ENCODE results near the gene NTM. TPM values are rescaled to one million over a fixed set of nuclear protein-coding genes. Genes with fewer than 3 reads are reported as not detected.

The NTM gene
- total RNA-seq, 6 donors from 2014 or later = 4.1 to 151 (median 115) TPM

GRCh38 chr11:131934006-131934405, 563.6 kb downstream of the NTM start:
- Histone ChIP-seq H3K4me3 (no peak overlapping the region), H3K27me3 (no peaks in the 10 kb centered on the region), H3K9me3 (no peaks in the 10 kb centered on the region), H3K36me3 (no peaks in the 10 kb centered on the region), H3K4me1 (no peaks in the 10 kb centered on the region), H3K27ac (no peak overlapping the region)
- TF ChIP-seq POLR2A (IDR thresholded peaks at IDR 0.05) = no peak
- TF ChIP-seq POLR2AphosphoS5 (IDR thresholded peaks at IDR 0.05) = no peak
- 71 to 78% methylated on average over 4 of the region's 4 CpGs for WGBS, 2 donors
- DNase-seq (no peak), ATAC-seq (ENCODE audit: low FRiP score in 2 of 2) (no peak)

- Histone ChIP-seq H3K27me3 (no peaks in the 10 kb centered on the region), H3K27ac (no peak overlapping the region), H3K36me3 (no peaks in the 10 kb centered on the region), H3K4me3 (no peak overlapping the region), H3K9me3 (no peaks in the 10 kb centered on the region), H3K4me1 (no peaks in the 10 kb centered on the region)
- ATAC-seq (ENCODE audit: low FRiP score in 2 of 2) = peak in 1 of 2 donors; percentile 57
- DNase-seq = peak in 1 of 2 donors; percentile 25
- WGBS, 2 donors = 63 to 76% methylated on average over 6 of the region's 6 CpGs
- TF ChIP-seq POLR2AphosphoS5 (IDR thresholded peaks at IDR 0.05) (no peak), POLR2A (IDR thresholded peaks at IDR 0.05) (no peak), EP300 (IDR thresholded peaks at IDR 0.05) (no peak), CTCF (IDR thresholded peaks at IDR 0.05) (no peak)
These were observed 567.9 kb downstream of the NTM start for GRCh38 chr11:131938351-131938751.

GRCh38 chr11:131940126-131940525, 569.7 kb downstream of the NTM start:
- H3K27ac ChIP-seq = no peak overlapping the region
- TF ChIP-seq POLR2A (IDR thresholded peaks at IDR 0.05) (no peak), POLR2AphosphoS5 (IDR thresholded peaks at IDR 0.05) (no peak), CTCF (IDR thresholded peaks at IDR 0.05) (no peak), EP300 (IDR thresholded peaks at IDR 0.05) (no peak)
- H3K27me3 ChIP-seq = no peaks in the 10 kb centered on the region
- no peak overlapping the region for H3K4me3 ChIP-seq
- no peaks in the 10 kb centered on the region for H3K9me3 ChIP-seq
- no peaks in the 10 kb centered on the region for H3K36me3 ChIP-seq
- no peak for ATAC-seq (ENCODE audit: low FRiP score in 2 of 2)
- DNase-seq = no peak
- no peaks in the 10 kb centered on the region for H3K4me1 ChIP-seq
- 56 to 62% methylated on average over 4 of the region's 4 CpGs for WGBS, 2 donors

GRCh38 chr11:131942878-131943277, 572.5 kb downstream of the NTM start:
- no peaks in the 10 kb centered on the region for H3K4me1 ChIP-seq
- no peak overlapping the region for H3K4me3 ChIP-seq
- H3K27ac ChIP-seq = no peak overlapping the region
- H3K27me3 ChIP-seq = no peaks in the 10 kb centered on the region
- 77 to 78% methylated on average over 7 of the region's 7 CpGs for WGBS, 2 donors
- TF ChIP-seq CTCF (IDR thresholded peaks at IDR 0.05) (no peak), POLR2A (IDR thresholded peaks at IDR 0.05) (no peak), EP300 (IDR thresholded peaks at IDR 0.05) (no peak)
- DNase-seq = no peak
- H3K9me3 ChIP-seq = no peaks in the 10 kb centered on the region
- no peaks in the 10 kb centered on the region for H3K36me3 ChIP-seq
- ATAC-seq (ENCODE audit: low FRiP score in 2 of 2) = no peak

- H3K36me3 ChIP-seq = no peaks in the 10 kb centered on the region
- DNase-seq (no peak), ATAC-seq (ENCODE audit: low FRiP score in 2 of 2) (no peak)
- TF ChIP-seq CTCF (IDR thresholded peaks at IDR 0.05) (no peak), POLR2A (IDR thresholded peaks at IDR 0.05) (no peak), POLR2AphosphoS5 (IDR thresholded peaks at IDR 0.05) (no peak), EP300 (IDR thresholded peaks at IDR 0.05) (no peak)
- no peaks in the 10 kb centered on the region for H3K4me1 ChIP-seq
- no peak overlapping the region for H3K4me3 ChIP-seq
- no peaks in the 10 kb centered on the region for H3K27me3 ChIP-seq
- no peaks in the 10 kb centered on the region for H3K9me3 ChIP-seq
- 69 to 73% methylated on average over 6 of the region's 6 CpGs for WGBS, 2 donors
- no peak overlapping the region for H3K27ac ChIP-seq
These were observed 572.9 kb downstream of the NTM start for GRCh38 chr11:131943295-131943694.
